Measurements from ENCODE around the gene STXBP6.

STXBP6 gene

DNA sequence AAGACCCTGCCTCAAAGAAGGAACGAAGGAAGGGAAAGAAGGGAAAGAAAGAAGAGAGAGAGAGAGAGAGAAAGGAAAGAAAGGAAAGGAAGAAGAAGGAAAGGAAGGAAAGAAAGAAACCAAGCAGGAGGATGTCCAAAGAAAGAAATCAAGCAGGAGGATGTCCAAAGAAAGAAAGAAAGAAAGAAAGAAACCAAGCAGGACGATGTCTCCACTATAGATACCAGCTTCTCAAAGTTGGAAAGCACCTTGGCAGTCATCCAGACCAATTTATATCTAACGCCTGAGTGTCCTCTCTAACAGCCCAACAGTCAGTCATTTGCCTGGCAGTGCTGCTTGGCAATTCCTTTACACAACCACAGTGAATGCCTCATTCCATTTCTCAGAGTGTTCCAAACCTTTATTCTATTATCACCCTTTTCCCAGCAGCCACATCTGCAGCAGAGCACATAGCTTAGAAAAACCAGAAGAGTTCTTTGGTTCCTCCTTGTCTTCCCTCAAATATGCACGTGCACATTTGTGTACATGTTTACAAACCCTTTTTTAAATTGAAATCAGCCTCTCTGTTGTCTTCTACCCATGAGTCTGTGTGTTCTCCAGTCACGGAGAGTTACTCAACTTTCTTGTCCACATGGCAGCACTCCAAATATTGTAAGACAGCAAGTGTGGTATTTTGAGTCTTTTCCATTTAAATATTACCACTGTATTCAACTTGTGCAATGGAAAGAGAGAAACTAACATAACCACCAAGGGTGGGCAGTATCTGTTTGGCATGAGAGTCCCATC is 138.4 kb downstream of the STXBP6 start:
- no peak for DNase-seq

DNA sequence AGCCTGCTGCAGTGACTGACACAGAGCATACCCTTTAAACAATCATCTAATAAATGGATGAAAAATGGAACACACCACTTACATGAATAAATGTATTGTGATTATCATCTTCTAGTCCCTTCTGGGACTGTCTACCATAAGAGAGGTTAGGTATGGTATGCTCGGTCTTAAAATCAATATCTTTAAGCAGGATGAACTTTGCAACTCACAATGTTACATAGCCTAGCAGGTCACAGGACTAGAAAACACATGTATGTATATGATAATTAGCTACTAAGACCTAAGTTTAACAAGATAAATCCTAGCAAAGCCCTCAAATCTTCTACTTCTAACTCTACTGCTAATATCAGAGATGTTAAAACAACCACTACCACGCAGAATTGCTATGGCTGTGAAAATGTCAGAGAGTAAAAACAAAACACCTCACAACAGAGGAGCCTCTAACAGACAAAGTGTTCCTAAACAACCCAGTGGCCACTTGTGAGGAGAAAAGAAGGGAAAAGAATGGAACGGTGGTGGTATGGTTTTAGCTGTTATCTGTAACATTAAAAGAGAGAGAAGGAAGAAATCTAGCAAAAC is 139.4 kb downstream of the STXBP6 start:
- no peak for DNase-seq

GRCh38 chr14:24909523-24910302 is 140.2 kb downstream of the STXBP6 start:
- no peak for DNase-seq

DNA sequence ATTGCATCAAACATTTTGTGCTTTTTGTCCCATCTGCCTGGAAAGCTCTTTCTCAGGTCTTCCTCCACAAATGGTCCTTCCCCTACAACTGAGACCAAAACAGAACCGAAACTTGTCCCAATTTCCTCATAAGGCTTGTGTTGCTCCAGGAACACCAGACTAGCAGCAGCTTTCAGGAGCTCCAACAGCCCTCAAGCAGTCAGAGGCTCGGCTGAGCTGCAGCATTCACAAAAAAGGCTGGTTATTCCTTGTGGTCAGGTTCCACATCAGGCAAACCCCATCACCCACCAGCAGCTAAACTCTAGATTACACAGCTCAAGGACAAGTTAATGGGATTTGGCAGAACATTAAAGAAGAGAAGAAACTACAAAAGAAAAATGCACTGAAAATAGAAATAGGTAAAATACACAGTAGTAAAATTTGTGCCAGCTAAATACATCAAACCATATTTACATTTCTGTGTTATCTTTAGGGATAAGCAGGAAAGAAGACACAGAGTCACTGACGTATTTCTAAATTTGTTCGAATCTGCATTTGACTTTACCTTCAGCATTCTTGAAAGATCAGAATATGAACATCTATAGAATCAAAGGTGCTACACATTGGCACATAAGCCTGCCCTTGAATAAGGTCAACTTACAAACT is 141.2 kb downstream of the STXBP6 start:
- DNase-seq = no peak

DNA sequence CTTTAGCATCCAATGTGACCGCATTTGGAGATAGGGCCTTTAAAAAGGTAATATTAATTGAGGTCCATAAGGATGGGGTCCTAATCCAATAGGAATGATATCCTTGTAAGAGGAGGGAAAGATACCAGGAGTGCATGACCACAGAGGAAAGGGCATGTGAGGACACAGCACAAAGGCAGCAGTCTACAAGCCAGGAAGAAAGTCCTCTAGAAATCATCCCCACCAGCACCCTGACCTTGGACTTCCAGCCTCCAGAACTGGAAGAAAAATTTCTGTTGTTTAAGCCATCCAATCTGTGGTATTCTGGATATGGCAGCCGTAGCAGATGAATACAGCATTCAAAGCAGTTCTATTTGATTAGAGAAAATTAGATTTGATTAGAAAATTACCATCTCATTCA is 145.4 kb downstream of the STXBP6 start:
- no peak for DNase-seq

GRCh38 chr14:24903337-24903736 is 146.6 kb downstream of the STXBP6 start:
- DNase-seq = no peak

GRCh38 chr14:24900269-24901100 is 149.5 kb downstream of the STXBP6 start:
- no peak for DNase-seq

GRCh38 chr14:24897793-24898192 is 152.2 kb downstream of the STXBP6 start:
- no peak for DNase-seq

GRCh38 chr14:24895622-24896021 is 154.3 kb downstream of the STXBP6 start:
- no peak for DNase-seq

DNA sequence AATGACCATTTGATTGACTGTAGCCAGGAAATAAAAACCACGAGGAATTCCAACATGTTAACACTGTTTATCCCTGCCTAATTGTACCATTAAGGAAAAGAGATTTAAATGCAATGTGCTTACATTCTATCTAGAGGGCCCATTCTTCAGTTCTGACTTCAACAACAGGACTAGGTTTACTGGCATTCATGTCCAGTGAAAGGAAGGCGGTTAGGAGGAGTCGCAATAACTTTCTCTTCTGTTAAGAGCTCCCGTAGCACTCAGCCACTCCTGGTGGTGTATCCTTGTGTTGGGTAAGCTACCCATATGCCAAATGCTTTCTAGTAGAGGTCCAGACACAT is 154.7 kb downstream of the STXBP6 start:
- DNase-seq = no peak

DNA sequence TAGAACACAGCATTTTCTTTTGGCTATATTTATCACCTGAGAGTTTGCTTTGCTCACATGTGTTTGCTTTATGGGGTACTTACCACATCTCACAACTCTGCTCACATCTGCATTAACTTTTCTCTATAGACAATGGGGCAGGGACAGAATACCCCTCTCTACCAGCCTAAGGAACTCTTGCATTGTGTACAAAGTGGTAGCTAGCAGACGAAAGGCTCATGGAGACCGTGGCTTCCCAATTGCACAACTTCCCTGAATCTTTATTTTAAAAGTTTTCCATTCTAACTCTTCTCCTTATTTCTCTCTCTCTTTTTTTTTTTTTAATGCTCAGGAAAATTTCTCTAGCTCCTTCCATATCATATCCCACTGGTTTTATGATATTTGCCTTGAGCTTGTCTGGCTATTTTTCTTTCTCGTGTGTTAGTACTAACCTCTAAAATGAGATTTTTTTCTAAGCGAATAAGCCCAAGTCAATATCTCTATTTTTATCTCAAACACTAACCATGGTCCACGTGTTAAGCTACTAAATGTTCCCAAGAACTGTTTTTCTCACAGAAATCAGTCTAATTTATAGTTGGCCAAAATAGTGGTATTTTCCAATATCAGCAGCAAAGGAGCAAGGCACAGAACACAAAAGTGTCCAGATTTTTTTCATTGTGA is 155.2 kb downstream of the STXBP6 start:
- no peak for DNase-seq

- no peak for DNase-seq
These were observed 157.4 kb downstream of the STXBP6 start for GRCh38 chr14:24892497-24893051.

GRCh38 chr14:24891987-24892496 is 157.9 kb downstream of the STXBP6 start:
- no peak for DNase-seq

- no peak for DNase-seq
These were observed 159.2 kb downstream of the STXBP6 start for GRCh38 chr14:24890716-24891115.

DNA sequence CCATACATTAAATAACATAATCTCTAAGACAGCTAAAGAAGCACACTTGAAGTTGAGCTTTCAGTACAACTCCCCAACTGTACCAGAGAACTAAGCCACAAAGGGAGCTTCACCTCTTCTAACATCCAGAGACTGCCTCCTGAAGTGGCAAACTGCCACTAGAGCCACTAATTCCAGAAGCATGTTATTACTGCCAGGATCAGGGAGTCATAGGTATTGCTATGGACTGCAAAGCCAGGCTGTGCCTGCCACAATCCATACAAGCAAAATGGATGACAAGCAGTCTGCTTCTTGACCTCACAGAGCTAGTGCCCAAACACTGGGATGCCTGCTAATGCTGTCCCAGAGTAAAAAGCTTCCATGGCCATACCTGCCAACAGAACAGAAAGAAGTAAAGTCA is 160.1 kb downstream of the STXBP6 start:
- DNase-seq = no peak

DNA sequence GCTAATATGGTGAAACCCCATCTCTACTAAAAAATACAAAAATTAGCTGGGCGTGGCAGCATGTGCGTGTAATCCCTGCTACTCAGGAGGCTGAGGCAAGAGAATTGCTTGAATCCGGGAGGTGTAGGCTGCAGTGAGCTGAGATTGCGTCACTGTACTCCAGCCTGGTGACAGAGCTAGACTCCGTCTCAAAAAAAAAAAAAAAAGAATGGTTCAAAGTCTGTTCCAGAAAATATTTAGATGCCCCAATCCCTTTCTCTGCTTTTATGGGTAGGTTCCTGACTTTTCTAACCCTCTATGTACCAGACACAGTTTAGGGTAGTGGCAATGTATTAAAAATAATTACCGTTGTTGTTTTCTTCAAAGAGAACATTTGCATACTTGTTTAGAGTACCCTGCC is 161.4 kb downstream of the STXBP6 start:
- DNase-seq = no peak

DNA sequence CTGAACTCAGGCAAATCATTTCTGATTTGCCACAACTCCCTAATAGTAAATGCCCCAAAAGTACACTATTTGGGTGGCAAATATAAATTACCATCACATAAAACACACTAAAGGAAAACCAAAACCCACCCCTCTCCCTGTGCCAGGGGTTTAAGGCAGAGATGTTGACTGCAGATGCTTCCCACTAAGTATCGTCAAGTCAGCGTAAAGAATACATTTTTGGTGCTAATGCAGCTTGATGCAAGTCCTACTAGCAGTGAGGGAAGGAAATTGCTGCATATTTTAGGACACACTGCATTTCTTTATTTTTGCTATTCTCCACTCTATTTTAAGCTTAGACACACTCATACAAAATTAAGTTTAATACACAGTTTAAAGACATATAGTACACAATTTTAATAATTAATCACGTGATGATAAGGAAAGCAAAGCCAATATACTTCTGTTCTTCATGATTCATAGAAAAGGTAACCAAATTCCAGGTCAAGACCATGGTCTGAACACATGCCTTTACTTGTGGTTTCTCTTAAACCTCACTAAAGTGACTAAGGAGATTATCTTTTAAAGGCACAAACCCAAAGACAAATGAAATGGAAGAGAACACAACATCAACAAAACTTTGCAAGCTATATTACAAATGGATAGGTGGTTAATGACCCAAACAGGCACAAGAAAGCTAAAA is 162.2 kb downstream of the STXBP6 start:
- DNase-seq = no peak

DNA sequence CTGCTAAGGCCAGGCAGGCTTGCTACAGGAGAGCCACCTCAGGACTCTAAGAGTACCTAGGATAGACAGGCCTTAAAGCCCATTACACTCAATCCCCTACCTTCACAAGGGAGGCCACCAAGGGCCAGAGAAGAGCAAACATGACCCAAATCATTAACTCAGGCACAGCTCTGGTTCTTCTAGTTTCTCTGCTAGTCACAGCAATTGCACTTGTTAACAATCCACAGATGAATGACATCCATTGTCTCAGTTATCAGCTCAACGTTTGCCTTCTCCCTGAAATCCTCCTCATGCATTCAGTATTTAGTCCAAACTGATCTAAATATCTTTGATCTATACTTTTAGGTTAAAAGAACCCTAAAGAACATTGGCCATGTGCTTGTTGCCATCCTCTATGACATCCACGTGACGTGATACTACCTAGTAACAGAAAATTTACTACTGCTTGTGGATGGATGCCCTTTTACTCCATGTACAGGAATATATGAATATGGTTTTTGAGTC is 164.5 kb downstream of the STXBP6 start:
- DNase-seq = no peak

- no peak for DNase-seq
These were observed 166.4 kb downstream of the STXBP6 start for GRCh38 chr14:24883576-24883975.

- DNase-seq = no peak
These were observed 168.6 kb downstream of the STXBP6 start for GRCh38 chr14:24881116-24881893.
